Stimulated activated CD8-positive, alpha-beta memory T cell treated with anti-CD3 and anti-CD28 coated beads, Interleukin-7, amount 100 ng/mL, for 4 hours (primary cell): Measurements from ENCODE around the gene CNR2.
"Not testable (repeated sequence)": the region's sequence is repeated elsewhere in the genome, so short reads cannot be mapped to it uniquely, and the experiment has no call there.

ENCODE experiments used
- DNase-seq, 2 donors: peaks; one replicate each; pipeline ENCODE4 v3.0.0-alpha.2; 2020; ENCODE audit warnings: low read depth in 2 of 2

The CNR2 gene

DNA sequence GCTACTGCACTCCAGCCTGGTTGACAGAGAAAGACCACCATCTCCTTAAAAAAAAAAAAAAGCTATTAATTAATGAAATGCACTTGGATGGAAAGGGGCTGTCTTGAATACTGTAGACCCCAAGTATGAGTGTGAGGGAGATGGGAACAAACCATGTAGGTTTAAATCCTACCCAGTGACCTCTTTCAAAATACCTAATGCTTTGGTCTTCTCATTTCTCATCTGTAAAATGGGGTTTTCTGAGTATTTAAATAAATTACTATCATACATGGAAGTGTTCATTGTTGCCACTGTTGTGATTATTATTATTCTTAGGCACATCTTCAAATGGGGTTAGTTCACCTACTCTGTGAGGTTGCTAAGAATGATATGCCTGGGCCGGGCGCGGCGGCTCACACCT, 27.9 kb downstream of the CNR2 start:
- DNase-seq = no peak

DNA sequence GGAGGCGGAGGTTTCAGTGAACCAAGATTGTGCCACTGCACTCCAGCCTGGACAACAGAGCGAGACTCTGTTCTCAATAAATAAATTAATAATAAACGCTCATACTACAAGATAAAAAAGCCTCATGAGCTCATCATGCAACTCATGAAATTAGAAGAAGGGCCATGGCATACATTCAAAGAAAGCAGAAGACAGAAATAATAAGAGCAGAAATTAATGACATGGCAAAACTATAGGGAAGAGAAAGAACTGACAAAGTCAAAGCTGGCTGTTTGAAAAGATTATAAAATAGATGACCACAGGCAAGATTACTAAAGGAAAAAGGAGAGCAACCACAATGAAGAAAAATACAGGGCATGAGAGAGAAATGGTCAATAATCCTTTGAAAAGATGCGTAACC, 30.4 kb downstream of the CNR2 start:
- DNase-seq = no peak

DNA sequence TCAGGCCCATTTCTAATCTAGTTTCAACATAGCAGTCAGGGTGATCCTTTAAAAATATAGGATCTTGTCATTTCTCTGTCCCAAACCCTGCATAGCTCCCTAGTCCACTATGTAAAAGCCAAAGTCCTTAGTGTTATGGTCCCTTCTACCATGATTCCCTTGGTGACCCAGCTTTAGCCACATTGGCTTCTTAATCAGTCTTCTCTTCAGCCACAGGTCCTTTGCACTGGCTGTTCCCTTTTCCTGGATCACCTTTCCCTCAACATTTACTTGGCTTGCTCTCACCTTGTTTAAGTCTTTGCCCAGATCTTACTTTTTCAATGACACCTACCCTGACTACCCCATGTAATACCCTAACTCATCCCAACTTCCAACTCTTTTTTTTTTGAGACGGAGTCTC, 33.4 kb downstream of the CNR2 start:
- DNase-seq = no peak

DNA sequence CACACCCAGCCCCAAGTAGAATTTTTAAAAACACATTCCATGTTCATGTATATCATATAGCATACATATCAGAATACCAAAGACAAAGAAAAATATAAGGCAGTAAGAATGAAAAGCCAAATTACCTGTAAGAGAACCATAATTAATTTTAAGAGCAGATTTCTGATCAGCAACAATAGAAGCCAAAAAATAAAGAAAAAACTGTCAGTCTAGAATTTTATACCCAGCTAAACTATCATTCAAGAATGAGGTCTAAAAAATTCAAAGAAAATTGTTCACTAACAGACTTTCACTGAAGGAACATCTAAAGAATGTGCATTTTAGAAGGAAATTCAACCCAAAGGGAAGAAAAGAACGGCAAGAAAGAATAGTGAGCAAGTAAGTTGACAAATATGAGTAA, 34.5 kb downstream of the CNR2 start:
- DNase-seq = no peak

DNA sequence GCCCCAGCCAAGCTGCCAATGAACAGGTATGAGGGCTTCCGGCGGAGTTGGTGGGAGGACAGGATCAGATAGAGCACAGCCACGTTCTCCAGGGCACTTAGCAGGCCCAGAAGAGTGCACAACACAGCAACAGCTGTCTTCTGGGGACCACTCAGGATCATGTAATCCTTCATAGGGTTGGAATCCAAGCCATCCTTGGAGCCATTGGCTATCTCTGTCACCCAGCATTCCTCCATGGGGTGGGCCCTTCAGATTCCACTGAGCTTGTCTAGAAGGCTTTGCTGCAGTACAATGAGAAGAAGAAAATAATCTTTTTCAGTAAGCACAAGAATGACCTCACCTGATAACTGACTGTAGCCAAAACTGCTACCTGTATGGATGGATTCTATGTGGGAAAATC, 37.8 kb downstream of the CNR2 start:
- DNase-seq = no peak

DNA sequence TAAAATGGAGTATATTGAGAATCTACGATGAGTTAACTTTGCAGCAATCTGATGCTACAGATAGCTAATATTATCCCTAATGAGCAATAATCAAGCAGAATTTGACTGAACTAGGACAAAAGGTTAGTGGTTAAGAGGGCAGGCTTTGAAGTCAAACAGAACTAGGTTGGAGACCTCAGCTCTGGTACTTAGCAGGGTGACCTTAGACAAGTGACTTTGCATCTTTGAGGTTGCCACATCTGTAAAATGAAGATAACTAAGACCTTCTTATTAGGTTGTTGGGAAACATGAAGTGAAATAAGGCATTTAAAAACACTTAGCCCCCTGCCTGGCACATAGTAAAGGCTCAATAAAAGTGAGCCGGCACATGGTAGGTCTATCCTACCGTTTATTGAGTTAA, 40.7 kb downstream of the CNR2 start:
- no peak for DNase-seq

DNA sequence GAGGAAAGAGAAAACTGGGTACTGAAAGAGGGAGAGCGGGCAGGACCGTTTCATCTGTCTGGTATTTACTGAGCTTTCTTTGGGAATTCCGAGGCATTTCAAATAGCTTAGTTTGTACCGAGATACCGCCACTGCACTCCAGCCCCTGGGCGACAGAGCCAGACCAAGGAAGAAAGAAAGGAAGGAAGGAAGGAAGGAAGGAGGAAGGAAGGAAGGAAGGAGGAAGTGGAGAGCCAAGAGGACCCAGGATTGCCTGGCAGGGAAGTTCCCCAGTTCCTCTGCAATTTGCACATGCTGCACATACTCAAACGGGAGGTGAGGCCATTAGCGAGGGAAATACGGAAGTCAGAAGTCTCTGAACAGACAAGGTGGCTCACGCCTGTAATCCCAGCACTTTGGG, 44.1 kb downstream of the CNR2 start:
- DNase-seq = no peak

DNA sequence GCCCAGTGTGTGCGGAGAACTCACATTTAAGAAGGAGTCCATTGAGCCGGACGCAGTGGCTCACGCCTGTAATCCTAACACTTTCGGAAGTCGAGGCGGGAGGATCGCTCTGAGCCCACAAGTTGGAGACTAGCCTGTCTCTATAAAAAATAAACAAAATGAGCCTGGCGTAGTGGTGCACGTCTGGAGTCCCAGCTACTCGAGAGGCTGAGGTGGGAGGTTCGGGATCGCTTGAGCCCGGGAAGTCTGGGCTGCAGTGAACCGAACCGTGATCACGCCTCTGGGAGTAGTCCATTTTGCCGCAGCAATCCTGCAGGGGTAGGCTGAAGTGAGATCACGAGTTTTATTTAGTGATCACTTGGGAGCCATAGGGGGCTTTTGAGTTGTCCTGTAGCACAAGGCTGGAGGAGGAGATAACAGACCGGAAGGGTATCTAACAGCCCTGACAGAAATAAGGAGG, 44.6 kb downstream of the CNR2 start:
- peak in 1 of 2 donors; percentile 1 for DNase-seq

DNA sequence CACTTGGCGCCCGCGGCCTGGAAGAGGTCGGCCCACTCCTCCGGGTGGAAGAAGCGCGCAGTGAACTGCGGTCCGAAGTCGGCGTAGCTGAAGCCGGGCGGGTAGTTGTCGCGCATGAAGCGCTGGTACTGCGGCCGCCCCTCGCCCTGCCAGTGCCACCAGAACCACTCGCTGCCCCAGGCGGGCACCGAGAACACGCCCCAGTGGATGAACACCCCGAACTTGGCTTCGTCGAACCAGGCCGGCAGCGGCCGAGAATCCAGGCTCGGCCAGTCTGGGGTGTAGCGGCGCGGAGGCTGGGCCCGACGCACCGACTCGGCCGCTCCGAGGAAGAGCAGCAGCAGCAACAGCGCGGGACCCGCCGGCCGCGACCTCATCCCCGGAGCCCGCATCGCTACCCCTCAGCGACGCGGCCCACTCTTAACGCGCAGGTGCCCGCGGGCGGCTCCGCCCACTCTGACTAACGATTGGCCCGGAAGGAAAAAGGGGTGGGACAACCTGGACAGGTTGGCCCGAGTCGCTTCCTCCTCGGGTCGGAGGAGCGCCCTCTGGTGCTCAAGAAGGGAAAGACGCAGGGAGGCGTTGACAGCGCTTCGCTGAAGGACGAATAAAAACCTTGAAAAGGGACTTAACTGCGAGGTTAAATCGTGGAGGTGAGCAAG, 45.1 kb downstream of the CNR2 start, which contains the start of gene FUCA1:
TSS of gene FUCA1 (minus strand) at position 396 of the 662 bp plus-strand sequence. CDS start at position 392, 4 bp downstream.
- peak; percentile 91 to 93 for DNase-seq

DNA sequence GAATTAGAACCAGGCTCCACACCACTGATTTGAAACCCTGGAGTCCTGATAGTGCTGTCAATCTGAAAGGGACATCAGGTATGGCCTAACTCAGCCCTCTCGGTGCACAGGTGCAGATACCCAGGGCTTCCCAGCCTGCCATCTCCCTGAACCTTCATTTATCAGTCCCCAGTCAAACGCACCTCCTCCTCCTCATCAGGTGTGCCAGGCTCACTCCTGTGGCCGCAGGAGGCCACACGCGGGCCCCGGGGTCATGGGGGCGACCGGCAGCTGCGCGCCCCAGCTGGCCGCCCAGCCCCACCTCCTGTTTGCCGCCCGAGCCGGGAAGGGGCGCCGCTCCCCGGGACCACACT, 45.6 kb downstream of the CNR2 start:
- no peak for DNase-seq

DNA sequence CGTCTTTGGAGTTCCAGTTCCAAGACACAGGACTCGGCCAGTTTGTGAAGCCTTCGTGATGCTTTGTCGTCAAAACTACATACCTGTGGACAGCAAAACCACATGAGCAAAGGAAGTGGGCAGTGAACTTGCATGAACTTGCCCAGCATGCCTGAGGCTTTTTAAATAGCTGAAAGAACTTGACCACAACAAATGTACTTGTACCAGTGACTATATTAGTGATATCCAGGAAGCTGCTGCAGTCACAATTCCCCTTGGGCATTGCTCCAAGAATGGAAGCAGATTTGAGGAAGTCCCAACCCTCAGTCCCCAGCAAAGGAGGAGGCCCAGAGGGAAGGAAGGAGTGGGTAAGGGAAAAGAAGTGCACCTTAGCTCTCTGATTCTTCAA, 47.6 kb downstream of the CNR2 start:
- DNase-seq = no peak

DNA sequence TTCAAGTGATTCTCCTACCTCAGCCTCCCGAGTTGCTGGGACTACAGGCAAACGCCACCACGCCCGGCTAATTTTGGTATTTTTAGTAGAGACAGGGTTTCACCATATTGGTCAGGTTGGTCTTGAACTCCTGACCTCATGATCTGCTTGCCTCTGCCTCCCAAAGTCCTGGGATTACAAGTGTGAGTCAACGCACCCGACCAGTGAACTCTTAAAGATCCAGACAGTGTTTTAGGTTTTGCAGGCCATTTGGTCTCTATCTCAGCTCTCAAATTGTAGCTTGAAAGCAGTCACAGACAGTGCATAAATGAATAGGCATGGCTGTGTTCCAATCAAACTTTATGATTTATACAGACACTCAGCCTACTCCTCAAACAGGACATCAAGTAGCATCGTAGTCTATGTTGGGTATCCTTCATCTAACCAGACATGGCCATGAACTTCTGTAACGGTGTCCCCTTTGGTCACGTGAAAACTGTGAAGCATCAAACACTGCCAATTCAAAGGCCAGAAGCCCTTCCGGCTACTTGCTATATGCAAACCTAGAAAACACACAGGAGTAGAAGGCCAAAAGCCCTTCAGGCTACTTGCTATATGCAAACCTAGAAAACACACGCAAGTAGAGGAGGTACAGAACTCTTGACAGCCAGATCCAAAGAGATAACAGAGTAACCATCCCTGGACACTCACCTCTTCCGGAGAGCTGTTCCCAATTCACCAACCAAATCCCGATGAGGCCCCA, 48.2 kb downstream of the CNR2 start:
- DNase-seq = no peak

DNA sequence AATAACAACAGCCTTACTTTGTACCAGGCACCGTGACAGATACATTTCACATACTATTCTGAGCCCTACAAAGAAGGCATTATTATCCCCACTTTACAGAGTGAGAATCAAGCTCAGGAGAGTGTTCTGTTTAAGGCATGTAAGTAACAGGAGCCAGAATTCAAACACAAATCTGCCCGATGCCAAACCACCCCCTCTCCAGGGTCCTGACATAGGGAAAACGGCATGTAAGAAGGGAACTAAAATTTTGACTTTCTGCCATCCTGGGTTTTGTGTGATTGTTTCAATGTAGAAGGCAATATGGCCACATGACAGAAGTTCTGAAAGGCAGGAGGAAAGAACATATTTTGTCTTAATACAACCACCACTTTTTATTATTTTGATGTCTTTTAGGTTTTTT, 50.5 kb downstream of the CNR2 start:
- DNase-seq = no peak

DNA sequence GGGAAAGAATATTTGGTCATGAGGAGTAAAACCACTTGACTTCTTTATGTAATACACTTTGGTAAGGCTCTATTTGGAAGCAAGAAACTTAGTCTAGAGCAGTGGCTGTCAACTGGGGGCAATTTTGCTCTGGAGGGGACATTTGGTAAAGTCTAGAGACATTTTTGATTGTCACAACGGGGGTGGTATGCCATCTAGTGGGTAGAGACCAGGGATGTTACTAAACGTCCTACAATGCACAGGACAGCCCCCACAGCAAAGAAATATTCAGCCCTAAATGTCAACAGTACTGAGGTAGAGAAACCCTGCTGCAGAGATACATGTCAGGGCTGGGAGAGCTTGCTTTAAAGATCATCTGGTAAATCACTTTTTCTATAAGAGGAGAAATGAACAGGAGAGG, 58.6 kb downstream of the CNR2 start:
- no peak for DNase-seq

DNA sequence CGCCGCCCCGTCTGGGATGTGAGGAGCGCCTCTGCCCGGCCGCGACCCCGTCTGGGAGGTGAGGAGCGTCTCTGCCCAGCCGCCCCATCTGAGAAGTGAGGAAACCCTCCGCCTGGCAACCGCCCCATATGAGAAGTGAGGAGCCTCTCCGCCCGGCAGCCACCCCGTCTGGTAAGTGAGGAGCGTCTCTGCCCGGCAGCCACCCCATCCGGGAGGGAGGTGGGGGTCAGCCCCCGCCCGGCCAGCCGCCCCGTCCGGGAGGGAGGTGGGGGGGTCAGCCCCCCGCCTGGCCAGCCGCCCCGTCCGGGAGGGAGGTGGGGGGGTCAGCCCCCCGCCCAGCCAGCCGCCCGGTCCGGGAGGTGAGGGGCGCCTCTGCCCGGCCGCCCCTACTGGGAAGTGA, 60.0 kb downstream of the CNR2 start:
- not testable (repeated sequence) for DNase-seq

DNA sequence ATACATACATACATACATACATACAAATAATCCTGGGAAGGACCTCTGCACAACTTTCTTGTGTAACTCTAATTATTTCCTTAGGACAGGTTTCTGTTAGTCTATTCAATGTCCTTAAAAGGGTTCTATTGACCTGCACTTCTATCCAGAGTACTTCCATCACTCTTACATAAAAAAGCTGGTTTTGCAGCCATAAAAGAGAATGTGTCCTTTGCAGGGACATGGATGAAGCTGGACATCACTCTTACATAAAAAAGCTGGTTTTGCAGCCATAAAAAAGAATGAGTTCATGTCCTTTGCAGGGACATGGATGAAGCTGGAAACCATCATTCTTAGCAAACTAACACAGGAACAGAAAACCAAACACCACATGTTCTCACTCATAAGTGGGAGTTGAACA, 61.8 kb downstream of the CNR2 start:
- not testable (repeated sequence) for DNase-seq

DNA sequence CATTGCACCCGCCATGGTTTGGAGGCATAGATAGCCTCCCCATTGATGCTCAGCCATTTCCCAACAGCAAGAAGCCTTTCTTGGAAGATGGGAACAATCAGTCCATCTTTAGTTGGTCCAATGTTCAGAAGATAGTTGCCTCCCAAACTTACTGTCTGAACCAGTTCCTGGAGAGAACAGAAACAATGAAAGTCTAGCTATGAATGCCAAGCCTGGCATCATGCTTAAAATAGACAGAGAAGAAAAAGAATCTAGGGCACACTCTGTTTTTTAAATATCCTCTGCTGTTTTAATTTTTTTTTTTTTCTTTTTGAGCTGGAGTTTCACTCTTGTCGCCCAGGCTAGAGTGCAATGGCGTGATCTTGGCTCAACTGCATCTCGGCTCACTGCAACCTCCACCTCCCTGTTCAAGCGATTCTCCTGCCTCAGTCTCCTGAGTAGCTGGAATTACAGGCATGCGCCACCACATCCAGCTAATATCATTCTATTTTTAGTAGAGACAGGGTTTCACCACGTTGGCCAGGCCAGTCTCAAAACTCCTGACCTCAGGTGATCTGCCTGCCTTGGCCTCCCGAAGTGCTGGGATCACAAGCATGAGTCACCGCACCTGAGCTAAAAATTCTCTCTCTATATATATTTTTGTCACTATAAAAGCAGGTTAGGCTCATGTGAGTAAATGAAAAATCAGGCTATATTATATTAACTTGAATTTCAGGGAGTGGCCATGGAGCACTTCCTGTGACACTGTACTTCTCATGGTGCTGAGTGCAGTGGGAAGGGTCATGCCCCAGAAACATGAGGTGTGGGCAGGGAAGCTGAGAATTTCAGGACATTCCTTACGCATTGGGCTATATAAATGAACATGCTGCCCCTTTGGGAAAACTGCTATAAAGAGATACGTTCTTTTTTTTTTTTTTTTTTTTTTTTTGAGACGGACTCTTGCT, 64.2 kb downstream of the CNR2 start:
- DNase-seq = no peak

DNA sequence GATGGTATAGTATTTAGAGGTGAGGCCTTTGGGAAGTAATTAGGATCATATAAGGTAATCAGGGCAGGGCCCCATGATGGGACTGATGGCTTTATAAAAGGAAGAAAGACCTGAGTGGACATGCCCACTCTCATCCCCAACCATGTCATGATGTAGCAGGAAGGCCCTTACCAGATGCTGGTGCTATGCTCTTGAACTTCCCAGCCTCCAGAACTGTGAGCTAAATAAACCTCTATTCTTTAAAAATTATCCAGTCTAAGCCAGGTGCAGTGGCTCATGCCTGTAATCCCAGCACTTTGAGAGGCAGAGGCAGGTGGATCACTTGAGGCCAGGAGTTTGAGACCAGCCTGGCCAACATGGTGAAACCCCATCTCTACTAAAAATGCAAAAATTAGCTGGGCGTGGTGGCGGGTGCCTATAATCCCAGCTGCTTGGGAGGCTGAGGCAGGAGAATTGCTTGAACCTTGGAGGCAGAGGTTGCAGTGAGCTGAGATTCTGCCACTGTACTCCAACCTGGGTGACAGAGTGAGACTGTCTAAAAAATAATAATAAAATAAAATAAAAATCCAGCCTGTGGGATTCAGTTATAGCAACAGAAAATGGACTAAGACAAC, 65.6 kb downstream of the CNR2 start:
- not testable (repeated sequence) for DNase-seq

DNA sequence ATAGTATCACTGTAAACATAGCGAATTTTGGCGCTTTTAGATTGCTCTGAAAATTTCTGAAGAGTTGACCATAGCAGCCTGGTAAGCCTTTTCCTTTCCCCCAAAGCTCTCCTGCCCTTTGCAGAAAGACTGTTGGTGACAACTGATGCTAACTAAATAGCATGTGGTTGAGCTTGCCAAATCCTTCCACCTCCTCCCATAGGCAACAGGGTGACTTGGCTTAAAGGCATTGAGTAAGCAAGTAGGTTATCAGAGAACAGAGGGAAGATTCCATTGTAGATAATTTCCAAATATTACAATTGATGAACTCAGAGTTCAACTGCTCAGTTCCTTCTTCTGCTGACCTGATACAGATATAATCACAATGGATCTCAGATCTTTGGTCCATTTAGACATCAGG, 68.0 kb downstream of the CNR2 start:
- DNase-seq = no peak

DNA sequence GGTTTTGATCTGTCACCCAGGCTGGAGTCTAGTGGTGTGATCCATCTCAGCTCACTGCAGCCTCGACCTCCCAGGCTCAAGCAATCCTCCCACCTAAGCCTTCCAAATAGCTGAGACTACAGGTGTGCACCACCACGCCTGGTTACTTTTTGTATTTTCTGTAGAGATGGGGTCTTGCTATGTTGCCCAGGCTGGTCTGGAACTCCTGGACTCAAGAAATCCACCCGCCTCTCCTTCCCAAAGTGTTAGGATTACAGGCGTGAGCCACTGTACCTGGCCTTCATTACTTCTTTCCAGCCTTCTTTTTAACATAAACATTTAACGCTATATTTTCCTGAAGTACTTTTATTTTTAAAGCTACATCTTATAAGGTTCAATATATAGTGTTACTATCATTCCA, 69.5 kb downstream of the CNR2 start:
- no peak for DNase-seq

DNA sequence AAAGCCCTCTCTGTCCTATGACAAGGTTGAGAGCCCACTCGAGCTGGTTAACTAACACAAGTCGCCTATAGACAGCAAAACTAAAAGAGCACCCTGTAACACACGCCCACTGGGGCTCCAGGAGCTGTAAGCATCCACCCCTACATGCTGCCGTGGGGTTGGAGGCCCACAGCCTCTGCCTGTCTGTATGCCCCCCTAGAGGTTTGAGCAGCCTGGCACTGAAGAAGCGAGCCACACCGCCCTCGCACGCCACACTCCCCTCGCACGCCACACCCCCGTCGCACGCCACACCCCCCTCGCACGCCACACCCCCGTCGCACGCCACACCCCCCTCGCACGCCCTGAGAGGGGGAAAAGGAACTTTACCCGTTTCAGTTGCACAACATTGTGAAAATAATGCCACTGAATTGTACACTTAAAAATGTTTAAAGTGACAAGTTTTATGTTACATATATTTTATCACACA, 74.7 kb downstream of the CNR2 start:
- DNase-seq = peak; percentile 62 to 73

DNA sequence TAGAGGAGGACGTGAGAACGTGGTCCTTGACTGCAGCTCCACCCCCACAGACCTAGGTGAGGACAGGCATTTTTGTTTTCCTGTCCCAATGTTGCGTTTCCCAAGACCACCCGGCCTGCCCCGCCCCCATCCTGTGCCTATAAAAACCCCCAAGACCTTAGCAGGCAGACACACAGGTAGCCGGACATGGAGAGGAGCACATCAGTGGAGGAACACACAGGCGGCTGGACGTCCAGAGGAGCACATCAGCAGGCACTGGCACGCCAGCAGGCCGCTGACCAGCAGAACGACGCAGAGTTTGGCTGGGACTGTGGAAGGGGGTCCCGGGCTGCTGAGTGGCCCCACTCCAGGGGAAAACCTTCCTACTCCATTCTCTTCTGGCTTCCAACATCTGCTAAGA, 75.3 kb downstream of the CNR2 start:
- no peak for DNase-seq
